Right lobe of liver (tissue), 4 donors: Measurements from ENCODE around the gene KIF2C.

Source experiments
- CTCF ChIP-seq, 4 donors: fragments of 200-600 bp in 3 of 4; fragments of 450-650 bp in 1 of 4; IDR thresholded peaks; one replicate each; pipeline versions ENCODE4 v1.5.1 to v1.8.0; 2016 to 2022; ENCODE audit warnings: antibody characterized with exemption in 4 of 4, mild to moderate bottlenecking in 2 of 4
- POLR2A ChIP-seq: fragments of 450-650 bp; IDR thresholded peaks from one replicate; pipeline ENCODE4 v1.6.1; 2017; ENCODE audit warnings: antibody characterized with exemption, mild to moderate bottlenecking
- donor health status: DM: no; HTN: no; CAD: no.
- donor health status: DM: no; HTN: no; CAD: no.
- donor health status: DM: no; HTN: yes; CAD: no.

GRCh38 chr1:44803312-44804095, 63.9 kb downstream of the KIF2C start:
- TF ChIP-seq CTCF (IDR thresholded peaks at IDR 0.05): no peak
- no peak for TF ChIP-seq POLR2A
